HG03460 (cell line): ENCODE results near the gene ASGR2.
"Not testable (repeated sequence)": the region's sequence is repeated elsewhere in the genome, so short reads cannot be mapped to it uniquely, and the experiment has no call there.

Experiments used
- ATAC-seq: cut with Tn5 transposase; IDR thresholded peaks from one replicate; pipeline ENCODE4 v1.9.1; 2021; ENCODE audit not compliant: unreplicated experiment

ASGR2 gene

DNA sequence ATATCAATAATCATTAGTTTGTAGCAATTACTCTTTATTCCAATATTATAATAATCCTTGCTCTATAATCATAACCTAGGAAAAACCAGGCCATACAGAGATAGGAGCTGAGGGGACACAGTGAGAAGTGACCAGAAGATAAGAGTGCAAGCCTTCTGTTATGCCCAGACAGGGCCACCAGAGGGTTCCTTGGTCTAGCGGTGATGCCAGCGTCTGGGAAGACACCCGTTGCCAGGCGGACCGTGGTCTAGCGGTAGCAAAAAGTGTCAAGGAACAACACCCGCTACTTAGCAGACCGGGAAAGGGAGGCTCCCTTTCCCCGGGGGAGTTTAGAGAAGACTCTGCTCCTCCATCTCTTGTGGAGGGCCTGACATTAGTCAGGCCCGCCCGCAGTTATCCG, 11.8 kb upstream of the ASGR2 start:
- ATAC-seq, result not testable (repeated sequence)

DNA sequence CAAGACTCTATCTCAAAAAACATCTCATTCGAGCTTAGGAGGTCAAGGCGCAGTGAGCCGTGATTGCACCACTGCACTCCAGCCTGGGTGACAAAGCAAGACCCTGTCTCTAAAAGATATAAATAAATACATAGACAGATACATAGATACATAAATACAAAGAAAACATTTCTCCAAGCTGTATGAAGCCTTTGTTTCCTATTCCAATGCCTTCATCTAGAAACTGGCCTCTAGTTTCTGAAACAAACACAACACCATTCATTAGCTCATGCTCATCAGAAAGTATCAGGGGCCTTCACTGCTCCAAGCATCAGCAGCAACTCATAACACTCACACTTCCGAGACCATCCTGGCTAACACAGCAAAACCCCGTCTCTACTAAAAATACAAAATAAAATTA, 10.3 kb upstream of the ASGR2 start:
- no peak for ATAC-seq

DNA sequence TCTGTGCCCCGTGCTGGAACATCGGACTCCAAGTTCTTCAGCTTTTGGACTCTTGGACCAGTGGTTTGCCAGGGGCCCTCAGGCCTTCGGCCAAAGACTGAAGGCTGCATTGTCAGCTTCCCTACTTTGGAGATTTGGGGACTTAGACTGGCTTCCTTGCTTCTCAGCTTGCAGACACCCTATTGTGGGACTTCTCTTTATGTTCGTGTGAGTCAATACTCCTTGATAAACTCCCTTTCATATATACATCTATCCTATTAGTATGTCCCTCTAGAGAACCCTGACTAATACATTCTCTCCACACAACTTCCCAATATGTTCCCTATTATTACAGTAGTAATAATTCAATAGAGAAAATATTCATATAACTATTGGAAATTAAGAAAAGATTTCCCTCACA, 9.2 kb upstream of the ASGR2 start:
- ATAC-seq, result no peak

DNA sequence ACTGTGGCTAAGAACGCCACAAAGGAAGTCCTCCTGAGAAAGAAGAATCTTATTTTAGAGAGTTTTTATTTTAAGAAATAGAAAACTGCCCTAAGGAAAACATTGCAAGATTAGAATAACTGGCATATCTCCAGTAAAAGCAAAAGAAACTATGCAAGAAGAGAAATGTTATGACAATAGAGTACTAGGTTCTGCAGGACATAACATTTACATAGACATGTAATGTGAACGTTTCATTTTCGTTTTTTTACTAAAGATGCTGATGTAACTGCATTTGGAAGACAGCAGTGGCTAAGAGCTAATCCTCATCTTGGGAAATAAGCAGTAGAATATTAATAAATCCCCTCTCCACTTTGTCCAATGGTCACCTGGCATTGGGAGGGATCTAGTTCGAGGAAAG, 7.8 kb upstream of the ASGR2 start:
- no peak for ATAC-seq

DNA sequence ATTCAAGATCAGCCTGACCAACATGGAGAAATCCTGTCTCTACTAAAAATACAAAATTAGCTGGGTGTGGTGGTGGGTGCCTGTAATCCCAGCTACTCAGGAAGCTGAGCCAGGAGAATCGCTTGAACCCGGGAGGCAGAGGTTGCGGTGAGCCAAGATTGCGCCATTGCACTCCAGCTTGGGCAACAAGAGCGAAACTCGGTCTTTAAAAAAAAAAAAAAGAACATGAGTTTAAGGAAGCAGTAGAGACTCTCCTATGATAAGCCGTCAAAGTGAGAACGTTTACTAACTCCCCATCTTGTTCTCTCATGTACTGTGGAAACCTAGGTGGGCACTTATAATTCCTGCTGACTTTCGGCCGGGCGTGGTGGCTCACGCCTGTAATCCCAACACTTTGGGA, 6.0 kb upstream of the ASGR2 start:
- not testable (repeated sequence) for ATAC-seq

DNA sequence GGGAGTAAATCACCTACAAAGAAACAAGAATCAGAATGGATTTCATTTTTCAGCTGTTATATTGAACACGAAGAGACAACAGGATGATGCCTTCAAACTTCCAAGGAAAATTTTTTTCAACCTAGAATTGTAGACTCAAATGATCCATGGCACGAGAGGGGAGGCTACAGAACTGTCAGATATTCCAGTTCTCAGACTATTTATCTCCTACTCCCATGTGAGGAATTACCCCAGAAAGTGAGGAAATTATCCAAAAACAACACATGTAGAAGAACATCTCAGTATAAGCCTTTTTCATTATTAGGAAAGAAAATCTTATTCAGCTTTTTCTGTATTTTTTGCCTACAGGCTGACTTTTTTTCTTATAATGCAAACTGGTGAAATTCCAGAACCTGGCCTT, 5.5 kb upstream of the ASGR2 start:
- no peak for ATAC-seq

DNA sequence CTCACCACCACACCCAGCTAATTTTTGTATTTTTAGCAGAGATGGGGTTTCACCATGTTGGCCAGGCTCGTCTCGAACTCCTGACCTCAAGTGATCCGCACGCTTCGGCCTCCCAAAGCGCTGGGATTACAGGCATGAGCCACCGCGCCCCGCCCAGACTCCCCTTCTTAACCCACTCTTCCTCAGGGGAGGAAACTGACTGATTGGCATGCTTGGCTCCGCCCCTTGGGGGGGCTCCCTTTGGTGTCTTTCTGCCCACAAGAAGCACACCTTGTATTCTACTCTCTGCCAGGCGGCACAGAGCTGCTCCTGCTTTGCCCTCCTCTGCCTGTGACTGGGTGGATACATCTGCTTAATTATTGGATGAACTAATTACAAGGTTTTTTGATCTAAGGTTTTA, 4.7 kb upstream of the ASGR2 start:
- ATAC-seq, result no peak

DNA sequence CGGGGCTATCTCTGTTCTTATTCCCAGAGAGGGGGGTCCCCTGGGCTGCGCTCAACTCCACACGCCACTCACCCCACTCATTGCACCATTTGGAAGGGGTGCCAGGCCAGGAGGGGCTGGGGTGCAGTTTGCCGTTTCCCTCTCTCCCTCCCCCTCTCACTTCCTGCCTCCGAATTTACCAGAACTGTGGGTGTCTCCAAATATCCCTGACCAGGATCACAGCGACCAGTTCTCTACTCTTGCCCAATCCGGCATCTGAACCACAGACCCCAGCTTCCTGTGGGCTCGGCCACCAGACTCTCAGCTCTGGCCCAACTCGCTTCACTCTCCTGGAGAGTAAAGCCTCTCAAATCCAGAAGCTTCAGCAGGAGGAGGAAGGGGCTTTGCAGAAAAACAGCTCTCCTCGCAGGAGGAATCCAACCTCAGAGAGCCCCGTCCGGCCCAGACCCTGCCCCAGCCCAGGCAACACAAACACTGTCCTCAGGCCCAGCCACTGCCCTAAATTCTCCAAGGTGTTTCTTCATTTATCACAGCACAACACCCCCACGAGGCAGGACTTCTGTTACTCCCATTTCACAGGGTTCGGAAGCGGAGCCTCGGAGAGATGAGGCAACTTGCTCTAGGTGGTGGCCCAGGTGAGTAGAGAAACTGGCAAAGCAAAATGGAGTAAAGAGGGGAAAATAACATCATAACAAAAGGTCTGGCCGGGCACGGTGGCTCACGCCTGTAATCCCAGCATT, 423 bp upstream of the ASGR2 start:
- no peak for ATAC-seq

DNA sequence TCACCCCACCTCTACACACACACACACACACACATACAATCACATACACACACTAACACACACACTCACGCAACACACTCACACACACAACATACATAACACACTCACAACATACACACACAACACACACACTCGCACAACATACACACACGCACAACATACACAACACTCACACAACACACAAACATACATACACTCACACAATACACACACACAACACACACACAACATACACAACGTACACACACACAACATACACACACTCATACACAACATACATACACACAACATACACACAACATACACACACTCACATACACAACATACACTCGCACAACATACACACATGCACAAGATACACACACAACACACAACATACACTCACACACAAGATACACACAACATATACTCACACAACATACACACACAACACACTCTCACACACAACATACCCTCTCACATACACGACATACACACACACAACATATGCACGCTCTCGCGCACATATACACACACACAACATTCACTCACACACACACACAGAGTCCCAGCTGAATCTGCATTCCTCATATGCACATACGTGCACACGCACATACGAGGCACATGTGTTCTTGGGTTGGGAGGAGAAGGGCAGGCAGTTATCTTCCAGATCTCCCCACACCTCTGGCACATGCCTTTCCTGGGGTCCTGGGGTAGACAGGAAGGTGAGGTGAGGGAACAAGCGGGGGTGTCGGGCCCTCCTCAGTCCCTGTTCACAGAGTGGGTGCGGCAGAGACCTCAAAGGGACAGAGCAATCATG, 1.1 kb downstream of the ASGR2 start:
- no peak for ATAC-seq

DNA sequence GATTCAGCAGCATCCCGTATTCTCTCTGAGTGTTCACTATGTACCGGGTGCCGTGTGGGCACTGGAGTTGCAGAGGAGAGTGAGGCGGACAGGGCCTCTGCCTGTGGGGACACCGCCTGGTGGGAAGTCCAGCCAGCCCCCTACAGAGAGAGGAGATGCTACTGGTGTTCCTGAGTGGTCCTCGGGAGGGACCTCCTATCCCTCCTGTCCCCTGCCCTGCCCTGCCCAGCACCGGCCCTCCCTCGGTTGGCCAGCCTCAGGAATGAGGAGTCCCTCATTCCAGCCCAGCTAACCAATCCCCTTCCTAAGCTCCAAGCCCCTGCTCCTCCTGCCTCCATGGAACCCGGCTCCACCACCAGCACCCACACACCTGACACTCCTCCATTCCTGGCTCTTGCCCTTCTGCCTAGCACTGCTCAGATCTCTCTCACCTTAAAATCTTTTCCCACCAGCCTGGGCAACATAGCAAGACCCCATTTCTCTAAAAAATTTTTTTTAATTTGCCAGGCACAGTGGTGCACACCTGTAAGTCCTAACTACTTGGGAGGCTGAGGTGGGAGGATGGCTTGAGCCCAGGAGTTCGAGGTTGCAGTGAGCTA, 2.0 kb downstream of the ASGR2 start:
- ATAC-seq, result no peak

DNA sequence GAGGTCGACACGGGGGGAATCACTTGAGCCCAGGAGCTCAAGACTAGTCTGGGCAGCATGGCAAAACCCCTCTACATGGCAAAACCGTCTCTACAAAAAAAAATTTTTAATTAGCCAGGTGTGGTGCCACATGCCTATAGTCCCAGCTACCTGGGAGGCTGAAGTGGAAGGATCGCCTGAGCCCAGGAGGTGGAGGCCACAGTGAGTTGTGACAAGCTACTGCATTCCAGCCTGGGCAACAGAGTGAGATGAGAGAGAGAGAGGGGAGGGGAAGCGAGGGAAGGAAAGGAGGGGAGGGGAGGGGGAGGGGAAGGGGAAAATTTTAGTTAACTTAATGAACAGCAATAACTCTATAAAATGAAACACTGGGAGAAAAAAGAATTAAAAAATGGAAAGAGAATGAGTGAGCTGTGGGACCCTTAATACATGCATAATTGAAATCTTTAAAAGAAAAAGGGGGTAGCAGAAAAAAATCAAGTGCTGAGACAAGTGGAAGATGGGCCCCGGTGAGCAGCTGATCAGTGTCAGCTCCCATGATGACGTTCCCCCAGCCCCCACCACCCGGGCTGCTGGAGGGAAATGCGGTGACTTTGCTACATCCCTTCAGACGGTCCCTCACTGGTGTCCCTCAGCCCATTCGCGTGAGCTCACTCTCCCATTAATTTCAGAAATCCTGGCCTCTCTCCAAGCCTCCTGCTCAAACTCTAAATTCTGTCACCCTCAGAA, 2.7 kb downstream of the ASGR2 start:
- ATAC-seq, result no peak

DNA sequence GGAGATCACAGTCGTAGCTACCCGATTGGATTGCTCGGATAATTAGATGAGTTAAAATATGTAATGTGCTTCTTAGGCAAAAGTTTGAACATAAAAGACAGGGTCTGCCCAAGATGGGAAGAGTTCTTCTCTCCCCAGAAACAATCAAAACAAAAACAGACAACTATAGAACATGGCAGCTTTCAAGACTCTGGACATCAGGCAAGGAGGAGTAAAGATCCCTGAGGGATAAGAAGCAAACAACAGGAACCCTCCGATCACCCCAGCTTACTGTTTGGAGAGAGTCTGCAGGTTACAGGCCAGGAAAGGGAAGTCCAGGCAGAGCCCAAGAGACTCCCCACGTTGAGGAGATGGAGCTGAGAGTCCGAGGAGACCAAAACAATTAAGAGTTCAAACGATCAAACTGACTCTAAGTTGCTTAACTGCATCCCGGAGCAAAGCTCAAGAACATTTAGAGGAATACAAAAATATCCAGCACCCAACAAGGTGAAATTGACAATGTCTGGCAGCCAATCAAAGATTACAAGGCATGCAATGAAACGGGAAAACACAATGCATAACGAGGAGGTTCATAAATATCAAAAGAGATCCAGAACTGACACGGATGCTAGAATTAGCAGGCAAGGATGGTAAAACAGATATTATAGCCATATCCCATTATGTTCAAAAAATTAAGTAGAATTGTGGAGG, 3.9 kb downstream of the ASGR2 start:
- ATAC-seq, result no peak

DNA sequence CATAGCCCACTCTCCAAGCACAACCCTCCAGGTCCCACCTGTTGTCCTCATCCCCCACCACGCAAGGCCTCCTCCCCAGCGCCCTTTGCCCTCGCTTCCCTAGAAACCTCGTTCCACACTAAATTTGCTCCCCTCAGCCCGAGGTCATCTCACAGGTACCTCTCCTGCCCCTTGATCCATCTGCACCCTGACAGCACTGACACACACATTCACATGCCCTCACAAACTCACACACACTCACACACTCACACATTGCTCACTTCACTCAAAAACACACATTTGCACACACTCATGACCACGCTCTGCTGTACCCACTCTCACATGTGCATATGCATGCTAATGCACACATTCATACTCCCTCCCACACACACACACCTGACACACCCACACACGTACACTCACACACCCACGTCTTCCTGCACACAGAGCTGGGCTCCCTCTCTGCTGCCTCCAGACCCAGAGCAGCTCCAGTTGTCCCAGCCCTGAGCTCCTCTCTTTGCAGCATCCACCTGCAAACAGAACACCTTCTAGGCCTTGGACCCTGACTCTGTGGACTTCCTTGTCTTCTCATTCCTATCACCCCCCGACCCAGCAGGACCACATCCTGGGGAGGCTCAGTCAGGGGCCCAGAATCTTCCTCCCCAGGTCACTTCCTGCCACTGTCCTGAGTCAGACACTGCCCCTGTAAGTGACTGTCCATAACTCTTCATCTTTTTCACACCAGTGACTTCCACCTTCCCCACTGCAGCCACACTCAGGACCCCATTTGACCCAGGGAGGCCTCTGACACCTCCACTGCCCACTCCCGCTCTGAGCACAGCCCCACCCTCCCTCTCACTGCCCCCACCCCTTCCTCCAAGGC, 4.9 kb downstream of the ASGR2 start:
- no peak for ATAC-seq

DNA sequence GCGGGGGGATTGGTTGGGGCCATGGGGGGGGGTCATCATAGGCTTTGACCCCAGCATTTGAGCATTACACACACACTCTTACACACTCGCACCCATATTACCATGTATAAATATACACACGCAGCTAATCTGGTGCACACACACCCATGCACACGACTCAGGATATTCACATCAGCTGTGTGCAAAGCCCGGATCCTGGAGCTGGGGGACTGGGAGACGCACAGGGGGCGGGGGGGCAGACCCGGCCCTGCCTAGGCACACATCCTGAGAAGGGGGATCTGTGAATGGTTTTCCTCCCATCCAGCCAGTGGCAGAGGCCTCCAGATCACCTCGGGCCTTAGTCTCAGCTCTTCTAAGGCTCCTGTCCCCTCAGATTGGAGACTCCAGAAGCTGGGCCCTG, 5.6 kb downstream of the ASGR2 start:
- no peak for ATAC-seq

DNA sequence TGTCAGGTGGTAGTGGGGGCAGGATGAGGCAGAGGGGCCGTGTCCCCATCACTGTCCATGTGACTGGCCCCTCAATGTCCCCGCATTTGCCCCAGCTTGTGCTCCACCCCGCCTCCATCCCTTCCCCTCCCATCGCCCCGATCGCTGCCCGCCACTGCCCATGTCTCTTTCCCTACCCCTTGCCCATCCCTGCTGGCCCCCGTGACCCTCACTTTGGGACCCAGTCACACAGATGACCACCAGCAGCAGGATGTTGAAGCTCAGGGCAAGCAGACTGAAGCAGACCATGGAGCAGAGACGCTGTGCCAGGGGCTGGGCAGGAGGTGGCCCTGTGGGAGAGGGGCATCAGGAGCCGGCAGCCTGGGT, 6.1 kb downstream of the ASGR2 start:
- no peak for ATAC-seq

DNA sequence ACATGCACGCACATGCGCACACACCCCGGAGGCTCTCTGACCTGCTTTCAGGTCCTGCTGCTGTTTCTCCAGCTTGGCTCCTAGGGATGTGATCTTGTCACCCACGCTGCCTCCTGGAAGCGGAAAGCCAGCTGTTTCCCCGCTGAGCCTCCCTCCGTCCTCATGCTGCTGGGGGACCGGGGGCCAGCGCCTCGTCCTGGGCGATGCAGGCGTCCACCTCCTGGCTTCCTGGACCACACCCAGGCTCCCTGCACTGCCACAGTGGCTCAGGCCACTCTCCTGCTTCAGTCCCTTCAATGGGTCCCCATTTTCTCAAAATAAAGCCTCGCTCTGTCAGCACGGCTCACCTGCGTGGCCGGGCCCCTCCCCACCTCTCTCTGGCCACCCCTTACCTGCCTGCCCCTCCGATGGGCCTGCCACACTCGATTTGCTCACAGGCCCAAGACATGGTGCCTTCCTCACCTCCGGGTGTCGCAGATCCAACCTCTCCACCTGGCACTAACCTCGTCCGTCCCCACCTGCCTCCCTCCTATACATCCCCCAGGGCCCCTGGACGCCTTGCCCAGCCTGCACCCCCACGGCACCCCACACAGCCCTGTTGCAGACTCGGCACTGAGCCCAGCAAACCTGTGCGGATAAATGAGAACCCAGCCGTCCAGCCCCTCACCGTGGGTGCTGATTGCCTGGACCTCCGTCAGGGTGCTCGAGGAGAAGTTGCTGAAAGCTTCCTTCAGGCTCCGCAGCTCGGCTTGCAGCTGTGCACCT, 6.6 kb downstream of the ASGR2 start:
- ATAC-seq, result no peak

DNA sequence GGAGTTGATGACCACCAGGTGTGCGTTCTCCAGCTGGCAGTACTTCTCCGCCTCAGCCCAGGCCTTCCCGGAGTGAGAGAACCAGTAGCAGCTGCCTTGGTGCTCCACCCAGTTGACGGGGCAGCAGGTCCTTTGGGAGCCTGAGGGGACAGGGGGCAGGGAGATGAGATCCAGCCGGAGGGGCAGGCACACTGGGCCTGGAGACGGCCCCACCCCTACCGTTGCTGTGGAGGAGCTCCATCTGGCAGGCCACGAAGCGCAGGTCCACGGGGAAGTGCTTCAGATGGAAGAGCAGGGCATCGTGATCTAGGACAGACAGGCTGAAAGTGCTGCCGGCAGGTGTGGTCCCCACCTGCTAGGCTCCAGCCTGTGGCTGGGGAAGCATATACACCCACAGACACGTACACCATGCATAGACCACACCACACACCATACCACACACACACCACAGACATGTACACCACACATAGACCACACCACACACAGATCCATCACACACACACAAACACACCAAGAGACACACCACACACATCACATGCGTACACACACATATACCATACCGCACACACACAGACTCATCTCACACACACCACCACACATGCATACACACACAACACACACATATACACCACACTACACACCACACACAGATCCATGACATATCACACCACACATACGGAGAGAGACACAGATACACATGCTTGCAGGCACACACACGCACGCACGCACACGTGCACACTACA, 7.4 kb downstream of the ASGR2 start:
- ATAC-seq, result no peak

DNA sequence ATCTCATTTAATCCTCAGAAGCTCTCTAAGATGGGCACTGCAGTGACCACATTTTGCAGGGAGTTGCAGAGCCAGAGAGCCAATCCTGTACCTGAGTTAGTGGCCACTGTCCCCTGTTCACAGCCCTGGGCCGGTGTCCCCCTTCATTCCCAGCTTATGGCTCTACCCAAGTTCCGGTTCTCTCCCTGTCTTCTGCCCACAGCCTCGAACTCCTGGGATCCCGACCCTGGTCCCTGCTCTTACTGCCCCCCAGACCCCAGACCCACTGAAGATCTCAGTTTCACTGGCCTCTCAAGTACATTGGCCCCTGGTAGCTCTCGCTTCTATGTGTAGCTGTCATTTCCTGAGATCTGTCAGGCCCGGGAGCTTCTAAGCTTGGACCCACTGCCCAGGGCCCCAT, 12.2 kb downstream of the ASGR2 start:
- no peak for ATAC-seq

DNA sequence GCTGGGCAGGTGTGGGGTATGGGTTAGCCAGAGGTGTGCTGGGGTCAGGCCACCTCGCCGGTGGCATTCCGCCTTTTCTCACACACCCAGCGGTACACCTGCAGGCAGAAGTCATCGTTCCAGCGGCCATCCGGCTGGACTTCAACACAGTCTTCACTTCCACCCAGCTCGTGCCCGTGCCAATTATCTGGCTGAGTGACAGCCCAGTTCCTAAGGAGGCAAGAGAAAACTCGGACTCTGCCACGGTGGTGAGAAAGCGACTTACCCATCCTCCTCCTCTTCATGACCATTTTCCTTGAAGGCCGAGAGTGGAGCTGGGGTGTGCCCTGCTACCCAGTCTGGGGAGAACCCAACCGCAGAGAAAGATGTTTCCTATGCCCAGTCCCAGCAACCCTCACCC, 13.1 kb downstream of the ASGR2 start:
- ATAC-seq, result no peak
